SK-N-SH (cell line): ENCODE measurements around the gene ETF1. TPM values are rescaled to one million over a fixed set of nuclear protein-coding genes. Genes with fewer than 3 reads are reported as not detected.

Experiments
- CTCF ChIA-PET: fragments of 300-600, 350-600 bp; formaldehyde crosslinking; extraction: SDS; loops from one replicate; lab custom pipeline; 2021; lab: Yijun Ruan, JAX
- POLR2A ChIA-PET: fragments of 350-600 bp; sonication (Branson Sonifier 250); formaldehyde crosslinking; extraction: SDS; loops from one replicate; lab custom pipeline; 2020; ENCODE audit warnings: antibody characterized with exemption, inconsistent platforms; lab: Yijun Ruan, JAX
- DNase-seq: peaks from one replicate; pipeline ENCODE4 v3.0.0; 2012
- H2AFZ ChIP-seq: fragments of 200-600 bp; sonication (generic); 2 replicates; pipeline ENCODE4 v1.8.1; 2016; ENCODE audit warnings: antibody characterized with exemption, mild to moderate bottlenecking, low read depth
- H3F3A ChIP-seq: fragments of 200-600 bp; sonication (generic); replicated peaks from 2 replicates; pipeline ENCODE3; 2016; ENCODE audit warnings: antibody characterized with exemption, mild to moderate bottlenecking; ENCODE audit not compliant: insufficient read depth
- H3K27ac ChIP-seq, 2 experiments: fragments of 200-500 bp in 1 of 2; fragments of 200-600 bp in 1 of 2; sonication (Bioruptor generic) in 1 of 2; sonication (generic), shearing (Covaris generic) in 1 of 2; 2 replicates each; pipeline versions ENCODE4 v1.5.1 to v1.6.1; 2014 to 2016; ENCODE audit warnings: low read depth in 2 of 2, inconsistent platforms in 1 of 2, low read length in 1 of 2, mild to moderate bottlenecking in 1 of 2, mixed read lengths in 1 of 2
- H3K27me3 ChIP-seq: fragments of 200-600 bp; sonication (generic), shearing (Covaris generic); 2 replicates; pipeline ENCODE4 v1.6.1; 2016; ENCODE audit warnings: mixed run types; ENCODE audit not compliant: insufficient read depth
- H3K36me3 ChIP-seq, 2 experiments: fragments of 200-500 bp in 1 of 2; fragments of 200-600 bp in 1 of 2; sonication (Bioruptor generic) in 1 of 2; sonication (generic) in 1 of 2; replicated peaks in 1 of 2; 2 replicates each; pipeline versions ENCODE3 to v1.5.1; 2014 to 2016; ENCODE audit warnings: low read length in 1 of 2, mild to moderate bottlenecking in 1 of 2; ENCODE audit not compliant: insufficient read depth in 2 of 2, control insufficient read depth in 1 of 2
- H3K4me1 ChIP-seq, 2 experiments: fragments of 200-500 bp in 1 of 2; fragments of 200-600 bp in 1 of 2; sonication (Bioruptor generic) in 1 of 2; sonication (generic), shearing (Covaris generic) in 1 of 2; 2 replicates each; pipeline versions ENCODE4 v1.5.1 to v1.6.1; 2014 to 2016; ENCODE audit warnings: low read depth in 1 of 2, low read length in 1 of 2, mixed run types in 1 of 2; ENCODE audit not compliant: insufficient read depth in 2 of 2, control insufficient read depth in 1 of 2
- H3K4me2 ChIP-seq: fragments of 200-600 bp; sonication (generic), shearing (Covaris generic); 2 replicates; pipeline ENCODE4 v1.6.1; 2017; ENCODE audit warnings: mixed run types
- H3K4me3 ChIP-seq, 2 experiments: fragments of 200-500 bp in 1 of 2; fragments of 200-600 bp in 1 of 2; sonication (Bioruptor generic) in 1 of 2; sonication (generic), shearing (Covaris generic) in 1 of 2; 2 replicates each; pipeline versions ENCODE4 v1.5.1 to v1.8.1; 2014 to 2016; ENCODE audit warnings: low read depth in 2 of 2, inconsistent platforms in 1 of 2, low read length in 1 of 2, mild to moderate bottlenecking in 1 of 2, mixed read lengths in 1 of 2, moderate library complexity in 1 of 2
- H3K79me2 ChIP-seq: fragments of 200-600 bp; sonication (generic); 2 replicates; pipeline ENCODE4 v1.8.1; 2017; ENCODE audit warnings: mild to moderate bottlenecking; ENCODE audit not compliant: insufficient read depth
- H3K9ac ChIP-seq: fragments of 200-600 bp; sonication (generic); 2 replicates; pipeline ENCODE4 v1.6.1; 2017; ENCODE audit warnings: mixed run types
- H3K9me2 ChIP-seq: fragments of 200-600 bp; sonication (generic); 2 replicates; pipeline ENCODE4 v1.6.1; 2017; ENCODE audit warnings: mixed run types
- H3K9me3 ChIP-seq: fragments of 200-600 bp; sonication (generic); 2 replicates; pipeline ENCODE4 v1.6.1; 2017; ENCODE audit warnings: mixed run types, mild to moderate bottlenecking, moderate library complexity
- H4K20me1 ChIP-seq: fragments of 200-600 bp; sonication (generic); 2 replicates; pipeline ENCODE4 v1.6.1; 2017; ENCODE audit warnings: mild to moderate bottlenecking, mixed run types; ENCODE audit not compliant: insufficient read depth
- EP300 ChIP-seq, 2 experiments: IDR thresholded peaks; 2 replicates each; pipeline versions ENCODE4 v1.4.0 to v1.6.1; 2012; ENCODE audit warnings: borderline replicate concordance in 1 of 2, low read depth in 1 of 2, low read length in 1 of 2
- FOSL2 ChIP-seq: IDR thresholded peaks from 2 replicates; pipeline ENCODE4 v1.4.0; 2012; ENCODE audit warnings: low read depth, mild to moderate bottlenecking, moderate library complexity, borderline replicate concordance
- FOXJ3 ChIP-seq: sonication (generic); formaldehyde crosslinking; IDR thresholded peaks from 2 replicates; pipeline ENCODE4 v1.5.1; 2020; ENCODE audit warnings: mild to moderate bottlenecking, missing genetic modification reagents
- FOXM1 ChIP-seq: IDR thresholded peaks from 2 replicates; pipeline ENCODE4 v1.4.0; 2012; ENCODE audit warnings: low read depth, mild to moderate bottlenecking
- GABPA ChIP-seq: IDR thresholded peaks from 2 replicates; pipeline ENCODE4 v1.4.0; 2012; ENCODE audit warnings: low read depth, mild to moderate bottlenecking
- NFIC ChIP-seq: IDR thresholded peaks from 2 replicates; pipeline ENCODE4 v1.4.0; 2012; ENCODE audit warnings: borderline replicate concordance
- NRF1 ChIP-seq: IDR thresholded peaks from 2 replicates; pipeline ENCODE4 v1.6.1; 2012; ENCODE audit warnings: low read depth, mild to moderate bottlenecking, low read length
- RAD21 ChIP-seq: IDR thresholded peaks from 2 replicates; pipeline ENCODE4 v1.6.1; 2012; ENCODE audit warnings: mild to moderate bottlenecking, low read length
- RFX5 ChIP-seq: IDR thresholded peaks from 2 replicates; pipeline ENCODE4 v1.6.1; 2012; ENCODE audit warnings: mild to moderate bottlenecking, improper control_type of control experiment, low read length
- RXRA ChIP-seq: IDR thresholded peaks from 2 replicates; pipeline ENCODE4 v1.4.0; 2012; ENCODE audit warnings: low read depth, mild to moderate bottlenecking, borderline replicate concordance
- SIN3A ChIP-seq: IDR thresholded peaks from 2 replicates; pipeline ENCODE4 v1.6.1; 2012; ENCODE audit warnings: low read depth, mild to moderate bottlenecking, low read length, moderate library complexity, borderline replicate concordance
- TCF12 ChIP-seq: IDR thresholded peaks from 2 replicates; pipeline ENCODE4 v1.4.0; 2012
- TEAD4 ChIP-seq: IDR thresholded peaks from 2 replicates; pipeline ENCODE4 v1.4.0; 2012; ENCODE audit warnings: mild to moderate bottlenecking, borderline replicate concordance; ENCODE audit not compliant: insufficient read depth
- YY1 ChIP-seq: IDR thresholded peaks from 2 replicates; pipeline ENCODE4 v1.4.0; 2012; ENCODE audit warnings: low read depth, mild to moderate bottlenecking
- WGBS: methylation state at CpG from one replicate; pipeline ENCODE4 v1.1.6; 2017; ENCODE audit warnings: low lambda C conversion rate; 5-methylcytosine and 5-hydroxymethylcytosine counted together
- polyA plus RNA-seq, 3 experiments: library from polyadenylated mRNA; depleted of rRNA; stranded (reverse); fragments of >200 nt; gene quantifications; 2 replicates each; pipeline ENCODE4 v1.2.3, GENCODE V29; 2012
- TF ChIP-seq, protein P1 (sequence below): IDR thresholded peaks from 2 replicates; pipeline ENCODE4 v1.4.0; 2012; ENCODE audit warnings: low read depth
- TF ChIP-seq, protein P2 (sequence below): fragments of 150-350 bp; IDR thresholded peaks from 2 replicates; pipeline ENCODE4 v1.6.1; 2017; ENCODE audit warnings: antibody characterized with exemption, low read length, low read depth, borderline replicate concordance
- TF ChIP-seq, protein P3 (sequence below): IDR thresholded peaks from 2 replicates; pipeline ENCODE4 v1.4.0; 2012; ENCODE audit warnings: low read depth, borderline replicate concordance
- TF ChIP-seq, protein P4 (sequence below): IDR thresholded peaks from 2 replicates; pipeline ENCODE4 v1.4.0; 2012; ENCODE audit warnings: low read depth, borderline replicate concordance
- TF ChIP-seq, protein P5 (sequence below): IDR thresholded peaks from 2 replicates; pipeline ENCODE4 v1.6.1; 2012; ENCODE audit warnings: mild to moderate bottlenecking, low read depth, low read length, moderate library complexity

The ETF1 gene
- polyA plus RNA-seq, 1 of the 3 experiments (the other 2 are of a cell fraction) = 36.7 TPM

DNA sequence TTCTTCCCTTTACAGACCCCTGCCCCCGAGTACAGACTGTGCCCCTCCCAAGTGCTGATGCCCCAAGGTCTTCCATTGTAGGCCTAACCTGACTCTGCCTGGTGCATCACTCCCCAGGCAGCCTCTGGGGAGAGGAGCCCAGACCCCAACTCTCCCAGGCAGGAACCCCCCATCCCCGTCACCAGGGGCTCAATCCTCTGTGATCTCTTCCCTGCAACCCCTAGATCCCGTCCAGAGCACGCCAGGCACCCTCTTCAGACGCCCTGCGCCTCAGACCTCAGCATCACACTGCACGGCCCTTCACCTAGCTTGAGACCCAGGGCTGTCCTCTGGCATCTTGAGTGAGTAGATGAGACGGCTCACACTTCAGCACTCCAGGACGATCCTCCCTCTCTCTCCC is 84.2 kb downstream of the ETF1 start:
- no peaks in the 10 kb centered on the region for H3K36me3 ChIP-seq
- 69% methylated on average over 9 of the region's 9 CpGs for WGBS
- H3K27ac ChIP-seq = no peak overlapping the region
- H3K4me1 ChIP-seq = peaks cover 0 to 6% of the 10 kb centered on the region in 2 experiments; a peak in 1 of 4 replicates
- no peaks in the 10 kb centered on the region for H4K20me1 ChIP-seq
- no peaks in the 10 kb centered on the region for H3K9me3 ChIP-seq
- H3K27me3 ChIP-seq = no peaks in the 10 kb centered on the region
- no peak overlapping the region for H3K9ac ChIP-seq
- TF ChIP-seq NRF1 (no peak), RFX5 (no peak), RAD21 (no peak), YY1 (no peak), FOSL2 (no peak), FOXJ3 (no peak), EP300 (IDR thresholded peaks at IDR 0.05; ENCODE audit: borderline replicate concordance in 1 of 2, low read depth in 1 of 2, low read length in 1 of 2) (no peak), NFIC (no peak), TCF12 (no peak), SIN3A (no peak), TEAD4 (no peak), FOXM1 (no peak)
- TF ChIP-seq, protein P1, sequence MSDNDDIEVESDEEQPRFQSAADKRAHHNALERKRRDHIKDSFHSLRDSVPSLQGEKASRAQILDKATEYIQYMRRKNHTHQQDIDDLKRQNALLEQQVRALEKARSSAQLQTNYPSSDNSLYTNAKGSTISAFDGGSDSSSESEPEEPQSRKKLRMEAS = no peak
- TF ChIP-seq, protein P2, sequence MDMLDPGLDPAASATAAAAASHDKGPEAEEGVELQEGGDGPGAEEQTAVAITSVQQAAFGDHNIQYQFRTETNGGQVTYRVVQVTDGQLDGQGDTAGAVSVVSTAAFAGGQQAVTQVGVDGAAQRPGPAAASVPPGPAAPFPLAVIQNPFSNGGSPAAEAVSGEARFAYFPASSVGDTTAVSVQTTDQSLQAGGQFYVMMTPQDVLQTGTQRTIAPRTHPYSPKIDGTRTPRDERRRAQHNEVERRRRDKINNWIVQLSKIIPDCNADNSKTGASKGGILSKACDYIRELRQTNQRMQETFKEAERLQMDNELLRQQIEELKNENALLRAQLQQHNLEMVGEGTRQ = no peak
- TF ChIP-seq, all 33 proteins: peak for 0
- no peak overlapping the region for H3K4me3 ChIP-seq
- H3K79me2 ChIP-seq = no peaks in the 10 kb centered on the region
- DNase-seq = no peak
- POLR2A ChIA-PET = no interaction called here
- no peaks in the 10 kb centered on the region for H3F3A ChIP-seq
- no peaks in the 10 kb centered on the region for H3K9me2 ChIP-seq
- CTCF ChIA-PET = interaction anchor here (8.7 to 11.7 kb wide), 2 partner anchors 9 to 41 kb away, joined by 131 to 196 read pairs; no protein-coding TSS in a partner anchor
- no peak overlapping the region for H2AFZ ChIP-seq
- H3K4me2 ChIP-seq = no peak overlapping the region

DNA sequence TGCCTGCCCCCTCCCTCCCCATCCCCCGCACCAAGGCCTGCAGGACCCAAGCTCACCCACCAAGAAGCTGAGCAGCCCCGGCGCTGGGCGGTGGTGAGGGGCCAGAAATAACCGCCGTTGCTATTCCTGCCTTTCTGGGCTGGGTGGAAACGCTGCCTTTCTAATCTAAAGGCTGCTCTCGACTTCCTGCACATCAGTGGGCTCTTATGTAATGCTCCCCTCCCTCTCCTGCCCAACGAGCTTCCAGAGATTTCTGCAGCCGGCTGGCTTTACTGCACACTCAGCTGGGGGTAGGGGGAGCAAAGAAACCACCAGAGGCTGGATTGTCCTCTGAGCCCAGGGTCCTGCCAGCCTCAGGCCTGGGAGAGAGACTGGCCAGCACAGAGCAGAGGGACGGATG is 84.7 kb downstream of the ETF1 start:
- 60% methylated on average over 3 of the region's 11 CpGs for WGBS
- ChIA-PET CTCF (interaction anchor here (0.9 to 11.7 kb wide), 3 partner anchors 9 to 45 kb away, joined by 3 to 131 read pairs (median 51); no protein-coding TSS in a partner anchor), POLR2A (no interaction called here)
- Histone ChIP-seq H3K9ac (no peak overlapping the region), H2AFZ (no peak overlapping the region), H3K36me3 (no peaks in the 10 kb centered on the region), H3K4me2 (no peak overlapping the region), H3K4me3 (no peak overlapping the region), H3K79me2 (no peaks in the 10 kb centered on the region), H3K27me3 (no peaks in the 10 kb centered on the region), H3K9me2 (no peaks in the 10 kb centered on the region), H3K4me1 (peaks cover 0 to 3% of the 10 kb centered on the region in 2 experiments; a peak in 1 of 4 replicates), H3K9me3 (no peaks in the 10 kb centered on the region), H3F3A (no peaks in the 10 kb centered on the region), H4K20me1 (no peaks in the 10 kb centered on the region), H3K27ac (no peak overlapping the region)
- DNase-seq = no peak
- TF ChIP-seq, protein P3, sequence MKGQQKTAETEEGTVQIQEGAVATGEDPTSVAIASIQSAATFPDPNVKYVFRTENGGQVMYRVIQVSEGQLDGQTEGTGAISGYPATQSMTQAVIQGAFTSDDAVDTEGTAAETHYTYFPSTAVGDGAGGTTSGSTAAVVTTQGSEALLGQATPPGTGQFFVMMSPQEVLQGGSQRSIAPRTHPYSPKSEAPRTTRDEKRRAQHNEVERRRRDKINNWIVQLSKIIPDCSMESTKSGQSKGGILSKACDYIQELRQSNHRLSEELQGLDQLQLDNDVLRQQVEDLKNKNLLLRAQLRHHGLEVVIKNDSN = no peak
- no peak for TF ChIP-seq NRF1
- no peak for TF ChIP-seq RAD21
- TF ChIP-seq, protein P4, sequence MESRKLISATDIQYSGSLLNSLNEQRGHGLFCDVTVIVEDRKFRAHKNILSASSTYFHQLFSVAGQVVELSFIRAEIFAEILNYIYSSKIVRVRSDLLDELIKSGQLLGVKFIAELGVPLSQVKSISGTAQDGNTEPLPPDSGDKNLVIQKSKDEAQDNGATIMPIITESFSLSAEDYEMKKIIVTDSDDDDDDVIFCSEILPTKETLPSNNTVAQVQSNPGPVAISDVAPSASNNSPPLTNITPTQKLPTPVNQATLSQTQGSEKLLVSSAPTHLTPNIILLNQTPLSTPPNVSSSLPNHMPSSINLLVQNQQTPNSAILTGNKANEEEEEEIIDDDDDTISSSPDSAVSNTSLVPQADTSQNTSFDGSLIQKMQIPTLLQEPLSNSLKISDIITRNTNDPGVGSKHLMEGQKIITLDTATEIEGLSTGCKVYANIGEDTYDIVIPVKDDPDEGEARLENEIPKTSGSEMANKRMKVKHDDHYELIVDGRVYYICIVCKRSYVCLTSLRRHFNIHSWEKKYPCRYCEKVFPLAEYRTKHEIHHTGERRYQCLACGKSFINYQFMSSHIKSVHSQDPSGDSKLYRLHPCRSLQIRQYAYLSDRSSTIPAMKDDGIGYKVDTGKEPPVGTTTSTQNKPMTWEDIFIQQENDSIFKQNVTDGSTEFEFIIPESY = no peak
- TF ChIP-seq, protein P1 = no peak
- TF ChIP-seq, protein P5, sequence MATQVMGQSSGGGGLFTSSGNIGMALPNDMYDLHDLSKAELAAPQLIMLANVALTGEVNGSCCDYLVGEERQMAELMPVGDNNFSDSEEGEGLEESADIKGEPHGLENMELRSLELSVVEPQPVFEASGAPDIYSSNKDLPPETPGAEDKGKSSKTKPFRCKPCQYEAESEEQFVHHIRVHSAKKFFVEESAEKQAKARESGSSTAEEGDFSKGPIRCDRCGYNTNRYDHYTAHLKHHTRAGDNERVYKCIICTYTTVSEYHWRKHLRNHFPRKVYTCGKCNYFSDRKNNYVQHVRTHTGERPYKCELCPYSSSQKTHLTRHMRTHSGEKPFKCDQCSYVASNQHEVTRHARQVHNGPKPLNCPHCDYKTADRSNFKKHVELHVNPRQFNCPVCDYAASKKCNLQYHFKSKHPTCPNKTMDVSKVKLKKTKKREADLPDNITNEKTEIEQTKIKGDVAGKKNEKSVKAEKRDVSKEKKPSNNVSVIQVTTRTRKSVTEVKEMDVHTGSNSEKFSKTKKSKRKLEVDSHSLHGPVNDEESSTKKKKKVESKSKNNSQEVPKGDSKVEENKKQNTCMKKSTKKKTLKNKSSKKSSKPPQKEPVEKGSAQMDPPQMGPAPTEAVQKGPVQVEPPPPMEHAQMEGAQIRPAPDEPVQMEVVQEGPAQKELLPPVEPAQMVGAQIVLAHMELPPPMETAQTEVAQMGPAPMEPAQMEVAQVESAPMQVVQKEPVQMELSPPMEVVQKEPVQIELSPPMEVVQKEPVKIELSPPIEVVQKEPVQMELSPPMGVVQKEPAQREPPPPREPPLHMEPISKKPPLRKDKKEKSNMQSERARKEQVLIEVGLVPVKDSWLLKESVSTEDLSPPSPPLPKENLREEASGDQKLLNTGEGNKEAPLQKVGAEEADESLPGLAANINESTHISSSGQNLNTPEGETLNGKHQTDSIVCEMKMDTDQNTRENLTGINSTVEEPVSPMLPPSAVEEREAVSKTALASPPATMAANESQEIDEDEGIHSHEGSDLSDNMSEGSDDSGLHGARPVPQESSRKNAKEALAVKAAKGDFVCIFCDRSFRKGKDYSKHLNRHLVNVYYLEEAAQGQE = no peak
- no peak for TF ChIP-seq TCF12
- no peak for TF ChIP-seq RXRA
- TF ChIP-seq GABPA = no peak
